Putamen (tissue), 1 donor: ENCODE measurements around the gene LAIR2.

ENCODE experiments used
- DNase-seq: peaks from one replicate; pipeline ENCODE4 v3.0.0-alpha.2; 2016; ENCODE audit warnings: low spot score

The LAIR2 gene, protein sequence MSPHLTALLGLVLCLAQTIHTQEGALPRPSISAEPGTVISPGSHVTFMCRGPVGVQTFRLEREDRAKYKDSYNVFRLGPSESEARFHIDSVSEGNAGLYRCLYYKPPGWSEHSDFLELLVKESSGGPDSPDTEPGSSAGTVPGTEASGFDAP

DNA sequence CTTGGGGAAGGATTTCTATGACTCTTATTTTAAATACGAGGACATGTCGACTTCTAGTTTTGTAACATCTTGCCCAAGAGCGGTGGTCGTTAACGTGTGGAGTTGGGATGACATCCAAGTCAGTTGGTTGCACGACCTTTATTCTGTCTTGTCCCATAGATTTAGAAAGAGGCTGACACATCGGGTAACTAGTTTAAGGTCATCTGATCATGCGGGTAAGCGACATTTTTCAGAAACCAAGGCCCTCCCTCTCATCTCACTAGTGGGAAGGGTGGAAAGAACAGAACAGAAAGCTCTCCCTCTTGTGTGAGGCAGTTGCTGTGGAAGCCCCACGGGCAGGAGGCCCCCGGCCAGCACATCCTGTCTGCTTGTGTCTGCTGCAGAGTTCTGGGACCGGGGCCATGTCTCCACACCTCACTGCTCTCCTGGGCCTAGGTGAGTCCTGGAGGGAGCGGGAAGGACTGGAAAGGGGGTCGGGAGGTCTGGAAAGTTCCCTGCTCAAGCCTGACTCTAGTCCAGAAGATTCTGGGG is at the start of gene LAIR2:
Gene LAIR2 (plus strand): TSS at position 314 of the 531 bp plus-strand sequence. CDS start 88 bp downstream, at position 402.
- DNase-seq = no peak

DNA sequence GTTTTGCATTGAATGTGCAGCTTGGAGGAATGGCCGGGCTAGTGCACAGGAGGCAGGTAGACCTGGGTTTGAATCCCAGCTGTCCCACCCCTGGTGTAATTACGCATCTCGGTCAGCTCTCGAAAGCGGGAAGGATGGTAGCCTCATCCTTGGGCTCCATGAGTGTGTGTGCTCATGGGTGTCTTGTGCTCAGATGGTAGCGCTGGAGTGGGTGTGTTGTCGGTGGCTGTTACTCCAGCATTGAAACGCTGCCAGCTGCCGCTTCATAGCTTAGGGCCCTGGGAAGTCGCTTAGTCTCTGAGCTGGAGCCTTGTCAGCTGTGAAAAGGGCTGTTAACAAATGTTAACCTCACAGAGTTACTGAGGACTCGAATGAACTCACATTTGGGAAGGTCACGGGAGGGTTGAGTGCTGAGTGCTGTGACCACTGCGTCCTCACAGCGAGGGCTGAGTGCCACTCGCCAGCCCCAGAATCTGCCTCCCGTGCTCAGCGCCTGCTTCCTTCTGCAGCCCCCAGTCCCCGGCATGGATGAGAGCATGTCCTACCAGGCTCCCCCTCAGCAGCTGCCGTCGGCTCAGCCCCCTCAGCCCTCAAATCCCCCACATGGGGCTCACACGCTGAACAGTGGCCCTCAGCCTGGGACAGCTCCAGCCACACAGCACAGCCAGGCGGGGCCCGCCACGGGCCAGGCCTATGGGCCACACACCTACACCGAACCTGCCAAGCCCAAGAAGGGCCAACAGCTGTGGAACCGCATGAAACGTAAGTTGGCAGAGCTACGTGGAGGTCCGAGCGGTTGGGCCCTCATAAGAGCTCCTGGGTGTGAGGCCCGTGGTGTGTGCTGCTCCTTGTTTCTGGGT is 48.5 kb upstream of the LAIR2 start:
- no peak for DNase-seq

DNA sequence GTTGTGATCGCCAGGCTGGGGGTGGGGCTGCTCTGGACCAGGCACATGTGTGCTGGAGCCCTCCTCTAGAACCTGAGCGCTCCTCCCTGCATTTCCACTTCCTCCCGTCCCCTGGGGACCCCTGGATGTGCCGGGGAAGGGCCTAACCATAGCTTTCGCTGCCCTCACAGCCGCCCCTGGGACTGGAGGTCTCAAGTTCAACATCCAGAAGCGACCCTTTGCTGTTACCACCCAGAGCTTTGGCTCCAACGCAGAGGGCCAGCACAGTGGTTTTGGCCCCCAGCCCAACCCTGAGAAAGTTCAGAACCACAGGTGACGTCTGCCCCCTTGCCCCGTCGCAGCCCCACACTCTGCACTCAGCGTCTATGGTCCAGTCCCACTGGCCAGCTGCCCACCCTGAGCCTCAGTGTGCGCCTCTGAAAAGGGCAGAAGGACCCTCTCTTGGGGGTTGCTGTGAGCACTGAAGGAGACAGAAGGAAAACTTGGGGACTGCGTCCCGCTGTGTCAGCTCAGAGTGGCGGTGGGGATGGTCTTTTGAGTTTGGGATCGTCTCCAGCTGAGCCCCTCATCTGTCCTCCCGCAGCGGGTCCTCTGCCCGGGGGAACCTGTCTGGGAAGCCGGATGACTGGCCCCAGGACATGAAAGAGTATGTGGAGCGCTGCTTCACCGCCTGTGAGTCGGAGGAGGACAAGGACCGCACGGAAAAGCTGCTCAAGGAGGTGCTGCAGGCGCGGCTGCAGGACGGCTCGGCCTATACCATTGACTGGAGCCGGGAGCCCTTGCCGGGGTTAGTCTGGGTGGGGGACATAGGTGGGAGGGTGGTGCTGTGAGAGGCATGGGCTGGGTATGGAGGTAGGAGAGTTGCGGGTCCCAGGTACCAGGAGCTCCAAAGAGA is 47.6 kb upstream of the LAIR2 start:
- no peak for DNase-seq

DNA sequence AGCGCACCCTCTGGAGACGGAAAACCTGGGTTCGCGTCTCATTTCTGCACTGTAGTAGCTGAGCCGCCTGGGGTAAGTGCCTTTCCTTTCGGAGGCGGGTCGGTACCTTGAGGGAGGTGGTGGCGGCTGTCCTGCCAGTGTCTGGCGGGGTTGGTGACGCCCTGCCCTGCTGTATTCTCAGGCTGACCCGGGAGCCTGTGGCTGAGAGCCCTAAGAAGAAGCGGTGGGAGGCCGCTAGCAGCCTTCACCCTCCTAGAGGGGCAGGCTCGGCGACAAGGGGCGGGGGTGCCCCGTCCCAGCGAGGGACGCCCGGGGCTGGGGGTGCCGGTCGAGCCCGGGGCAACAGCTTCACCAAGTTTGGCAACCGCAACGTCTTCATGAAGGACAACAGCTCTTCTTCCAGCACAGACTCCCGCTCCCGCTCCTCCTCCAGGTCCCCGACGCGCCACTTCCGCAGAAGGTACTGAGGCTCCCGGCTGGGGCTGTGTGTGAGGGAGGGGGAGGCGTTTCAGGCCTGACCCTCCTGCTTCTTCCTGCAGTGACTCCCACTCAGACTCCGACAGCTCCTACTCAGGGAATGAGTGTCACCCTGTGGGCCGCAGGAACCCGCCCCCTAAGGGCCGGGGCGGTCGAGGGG is 46.7 kb upstream of the LAIR2 start:
- DNase-seq = no peak

DNA sequence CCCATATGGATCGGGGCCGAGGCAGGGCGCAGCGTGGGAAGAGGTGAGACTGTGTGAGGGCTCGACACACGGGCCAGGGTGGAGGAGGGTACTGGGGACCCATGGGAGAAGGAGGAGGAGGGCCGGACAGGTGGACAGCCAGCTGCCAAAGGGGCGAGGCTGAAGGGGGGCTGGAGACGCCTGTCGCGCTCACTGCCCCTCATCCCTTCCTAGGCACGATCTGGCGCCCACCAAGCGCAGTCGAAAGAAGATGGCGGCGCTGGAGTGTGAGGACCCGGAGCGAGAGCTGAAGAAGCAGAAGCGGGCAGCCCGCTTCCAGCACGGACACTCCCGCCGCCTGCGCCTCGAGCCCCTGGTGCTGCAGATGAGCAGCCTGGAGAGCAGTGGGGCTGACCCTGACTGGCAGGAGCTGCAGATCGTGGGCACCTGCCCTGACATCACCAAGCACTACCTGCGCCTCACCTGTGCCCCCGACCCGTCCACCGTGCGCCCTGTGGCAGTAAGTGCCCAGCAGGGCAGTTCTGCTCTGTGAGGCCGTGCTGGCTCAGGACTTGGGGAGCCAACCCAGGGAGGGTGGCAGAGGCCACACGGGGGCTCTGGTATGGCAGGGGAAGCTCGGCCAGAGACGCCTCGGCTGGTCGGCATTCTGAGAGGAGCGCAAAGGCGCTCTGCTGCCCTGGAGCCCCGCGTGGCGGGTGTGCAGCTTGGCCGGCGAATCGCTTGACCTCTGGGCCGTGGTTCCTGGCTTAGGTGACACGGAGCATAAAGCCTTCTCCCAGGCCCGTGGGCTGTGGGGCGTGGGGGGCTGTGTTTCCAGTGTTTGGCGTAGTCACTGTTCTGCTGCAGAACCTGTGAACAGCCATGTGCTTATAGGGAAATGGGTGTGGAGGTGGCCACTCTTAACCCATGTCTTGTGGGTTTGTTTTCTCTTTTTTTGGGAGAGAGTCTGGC is 45.9 kb upstream of the LAIR2 start:
- DNase-seq = no peak

DNA sequence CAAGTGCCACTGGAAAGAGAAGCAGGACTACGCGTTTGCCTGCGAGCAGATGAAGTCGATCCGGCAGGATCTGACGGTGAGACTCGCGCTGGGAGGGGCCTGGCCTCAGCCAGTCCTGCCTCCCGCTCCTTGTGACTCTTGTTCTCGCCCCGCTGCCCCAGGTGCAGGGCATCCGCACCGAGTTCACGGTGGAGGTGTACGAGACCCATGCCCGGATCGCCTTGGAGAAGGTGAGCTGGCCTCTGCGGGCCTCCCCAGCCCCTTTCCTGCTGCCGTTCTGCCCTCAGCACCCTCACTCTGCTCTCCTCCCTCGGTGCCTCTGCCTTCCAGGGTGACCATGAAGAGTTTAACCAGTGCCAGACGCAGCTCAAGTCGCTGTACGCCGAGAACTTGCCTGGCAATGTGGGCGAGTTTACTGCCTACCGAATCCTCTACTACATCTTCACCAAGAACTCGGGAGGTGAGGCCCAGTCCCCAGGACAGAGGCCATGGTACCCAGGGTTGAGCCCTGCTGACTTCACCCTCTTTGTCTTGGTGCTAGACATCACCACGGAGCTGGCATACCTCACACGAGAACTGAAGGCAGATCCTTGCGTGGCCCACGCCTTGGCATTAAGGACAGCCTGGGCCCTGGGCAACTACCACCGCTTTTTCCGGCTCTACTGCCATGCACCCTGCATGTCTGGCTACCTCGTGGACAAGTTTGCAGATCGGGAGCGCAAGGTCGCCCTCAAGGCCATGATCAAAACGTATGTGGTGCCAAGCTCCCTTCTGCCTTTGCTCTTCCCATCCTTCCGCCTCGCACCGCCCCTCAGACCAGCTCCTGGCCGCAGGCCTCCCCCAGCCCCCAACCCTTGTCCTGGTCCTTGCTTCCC is 44.6 kb upstream of the LAIR2 start:
- DNase-seq = no peak

DNA sequence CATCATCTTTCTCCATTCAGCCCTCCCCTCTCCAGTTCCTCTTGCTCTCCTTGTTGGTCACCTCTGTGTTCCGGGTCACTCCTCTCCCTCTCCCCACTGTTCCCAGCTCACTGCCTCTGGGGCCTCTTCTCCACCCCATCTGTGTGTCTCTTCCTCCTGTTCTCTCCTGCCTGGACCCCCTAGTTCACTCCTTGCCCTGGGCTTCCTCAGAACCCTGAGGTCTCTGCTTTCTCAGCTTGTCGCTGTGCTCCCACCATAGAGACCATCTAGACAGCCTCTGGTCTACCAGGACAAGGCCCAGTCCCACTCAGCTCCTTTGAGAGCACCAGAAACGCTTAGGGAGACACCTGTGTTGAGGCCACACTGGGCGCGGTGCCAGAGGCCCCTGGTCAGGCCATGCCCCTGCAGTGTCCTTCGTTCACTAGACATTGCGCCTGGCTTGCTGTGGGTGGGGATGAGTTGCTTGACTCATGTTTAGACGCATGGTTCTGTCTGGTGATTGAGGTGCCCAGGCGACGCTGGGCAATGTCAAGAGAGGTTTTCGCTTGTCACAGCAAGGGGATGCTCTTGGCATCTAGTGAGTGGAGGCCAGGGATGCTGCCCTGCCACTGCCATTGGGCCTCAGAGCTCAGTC is 43.9 kb upstream of the LAIR2 start:
- no peak for DNase-seq

DNA sequence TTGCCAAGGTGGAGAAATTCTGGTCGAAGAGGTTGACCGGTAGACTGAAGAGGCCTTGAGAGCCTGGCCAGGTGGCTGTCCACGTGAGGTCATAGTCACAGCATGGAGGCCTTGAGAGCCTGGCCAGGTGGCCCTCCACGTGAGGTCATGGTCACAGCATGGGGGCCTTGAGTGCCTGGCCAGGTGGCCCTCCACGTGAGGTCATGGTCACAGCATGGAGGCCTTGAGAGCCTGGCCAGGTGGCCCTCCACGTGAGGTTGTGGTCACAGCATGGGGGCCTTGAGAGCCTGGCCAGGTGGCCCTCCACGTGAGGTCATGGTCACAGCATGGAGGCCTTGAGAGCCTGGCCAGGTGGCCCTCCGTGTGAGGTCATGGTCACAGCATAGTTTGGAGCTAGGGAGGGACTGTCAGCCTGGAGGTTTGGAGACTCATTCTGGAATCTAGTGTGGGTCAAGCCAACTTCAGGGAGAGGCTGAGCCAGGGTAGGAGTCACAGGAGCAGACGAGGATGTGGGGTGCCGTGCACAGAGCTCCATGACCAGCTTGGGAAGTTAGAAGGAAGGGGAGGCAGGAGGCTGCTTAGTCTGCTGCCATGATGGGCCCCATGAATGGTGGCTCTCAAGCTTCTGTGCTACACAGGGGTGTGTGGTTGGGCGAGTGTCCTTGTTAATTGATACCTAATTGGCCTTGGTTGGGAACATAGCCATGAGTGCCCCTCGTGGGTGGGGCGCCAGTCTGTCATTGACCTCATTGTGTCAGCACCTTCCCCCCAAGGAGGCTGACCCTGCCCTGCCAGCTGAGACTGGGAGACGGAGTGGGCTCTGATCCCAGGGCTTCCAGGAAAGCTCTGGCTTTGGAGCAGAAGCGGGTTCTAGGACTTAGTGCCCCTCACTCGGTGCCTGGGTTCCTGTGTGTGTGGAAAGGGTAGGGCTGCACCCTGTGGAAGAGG is 43.1 kb upstream of the LAIR2 start:
- DNase-seq = no peak

DNA sequence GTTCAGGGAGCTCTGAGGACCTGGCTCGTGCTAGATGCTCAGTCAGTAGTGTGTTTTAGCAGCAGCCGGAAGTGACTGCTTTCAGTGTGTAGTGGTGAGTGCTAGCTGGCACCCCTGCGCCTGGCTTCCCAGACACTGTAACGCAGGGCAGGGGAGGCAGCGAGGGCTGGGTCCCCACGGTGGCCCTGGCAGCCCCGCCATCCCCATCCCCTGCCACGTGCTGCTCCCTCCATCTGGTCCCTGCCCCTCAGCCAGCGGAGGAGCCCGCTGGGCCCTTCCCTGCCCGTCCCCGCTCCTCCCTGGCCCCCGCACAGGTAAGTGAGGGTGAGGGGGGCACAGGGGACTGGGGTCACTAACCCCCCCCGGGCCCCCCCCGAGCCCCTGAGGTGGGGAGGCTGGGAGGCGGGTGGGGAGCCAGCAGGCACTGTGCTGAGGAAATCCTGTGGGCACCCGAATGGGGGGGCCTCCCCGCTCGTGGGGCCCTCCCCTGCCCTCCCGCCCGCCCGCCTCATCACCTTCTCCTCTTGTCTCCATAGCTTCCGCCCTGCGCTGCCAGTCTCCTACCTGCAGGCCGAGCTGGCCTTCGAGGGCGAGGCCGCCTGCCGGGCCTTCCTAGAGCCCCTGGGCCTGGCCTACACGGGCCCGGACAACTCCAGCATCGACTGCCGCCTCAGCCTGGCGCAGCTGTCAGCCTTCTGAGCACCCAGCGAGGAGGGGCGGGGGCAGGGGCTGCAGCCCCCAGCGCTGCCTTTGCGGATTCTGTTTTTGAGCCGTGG is 42.2 kb upstream of the LAIR2 start:
- DNase-seq = no peak

DNA sequence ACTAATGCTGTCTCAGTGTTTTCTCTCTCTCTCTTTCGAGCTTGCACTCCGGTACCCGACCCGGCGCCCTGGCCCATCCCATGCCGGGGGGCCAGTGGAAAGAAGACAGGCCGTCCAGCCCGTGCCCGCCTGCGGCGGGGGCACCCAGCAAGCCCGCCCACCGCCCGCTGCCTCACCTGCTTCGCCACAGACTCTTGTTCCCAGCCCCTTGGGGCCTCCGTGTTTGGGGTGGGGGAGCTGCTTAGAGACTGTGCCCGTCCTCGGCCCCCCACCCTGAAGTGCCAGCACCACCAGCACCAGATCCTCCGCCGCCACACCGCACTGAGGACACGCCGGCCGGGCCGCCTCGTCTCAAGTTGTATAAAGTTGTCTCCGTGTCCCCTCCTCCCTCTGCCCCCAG is 41.4 kb upstream of the LAIR2 start:
- no peak for DNase-seq

DNA sequence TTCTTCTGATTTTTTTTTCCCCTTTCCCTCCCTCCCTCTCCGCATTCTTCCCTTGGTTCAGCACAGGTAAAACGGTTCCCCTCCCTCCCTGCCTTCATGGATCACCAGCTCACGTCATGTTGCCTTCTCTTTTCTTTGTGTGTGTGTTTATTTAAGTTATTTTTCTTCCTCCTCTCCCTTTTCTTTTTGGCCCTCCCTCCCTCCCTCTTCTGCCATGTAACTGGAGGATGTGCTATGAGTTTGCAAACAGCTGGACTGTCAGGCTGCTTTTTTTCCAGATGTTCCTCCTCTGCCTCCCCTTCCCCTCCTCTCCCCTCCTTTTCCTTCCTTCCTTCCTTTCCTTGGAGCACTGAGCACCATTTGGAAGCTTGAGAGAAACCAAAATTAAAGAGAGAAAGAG is 41.0 kb upstream of the LAIR2 start:
- DNase-seq = no peak

DNA sequence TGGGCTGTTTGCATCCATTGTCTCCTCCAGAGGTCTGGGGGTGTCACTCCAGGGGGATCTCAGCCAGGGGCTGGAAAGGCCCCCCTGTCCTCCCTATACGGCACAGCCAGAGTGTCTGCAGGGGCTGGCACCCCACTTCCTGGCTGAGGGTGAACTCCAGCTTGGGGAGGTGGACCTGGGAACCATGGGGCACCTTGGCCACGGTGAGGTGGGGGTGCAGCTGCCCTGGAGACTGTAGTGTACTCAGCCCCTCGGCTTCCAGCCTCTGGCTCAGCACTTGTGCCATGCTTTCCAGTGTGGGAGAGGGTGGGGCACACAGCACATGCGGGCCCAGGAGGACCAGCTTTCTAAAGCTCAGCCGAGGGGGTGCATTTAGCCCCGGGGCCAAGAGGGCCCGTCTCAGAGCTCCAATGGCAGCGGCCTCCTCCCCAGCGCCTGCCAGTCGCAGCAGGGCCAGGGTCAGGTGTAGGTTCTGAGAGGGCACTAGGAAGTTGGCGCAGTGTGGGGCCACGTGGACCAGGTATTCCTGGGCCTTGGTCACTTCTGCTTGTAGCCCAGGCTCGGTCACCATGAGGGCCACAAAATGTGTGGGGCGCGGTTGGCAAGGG is 40.5 kb upstream of the LAIR2 start:
- DNase-seq = no peak

DNA sequence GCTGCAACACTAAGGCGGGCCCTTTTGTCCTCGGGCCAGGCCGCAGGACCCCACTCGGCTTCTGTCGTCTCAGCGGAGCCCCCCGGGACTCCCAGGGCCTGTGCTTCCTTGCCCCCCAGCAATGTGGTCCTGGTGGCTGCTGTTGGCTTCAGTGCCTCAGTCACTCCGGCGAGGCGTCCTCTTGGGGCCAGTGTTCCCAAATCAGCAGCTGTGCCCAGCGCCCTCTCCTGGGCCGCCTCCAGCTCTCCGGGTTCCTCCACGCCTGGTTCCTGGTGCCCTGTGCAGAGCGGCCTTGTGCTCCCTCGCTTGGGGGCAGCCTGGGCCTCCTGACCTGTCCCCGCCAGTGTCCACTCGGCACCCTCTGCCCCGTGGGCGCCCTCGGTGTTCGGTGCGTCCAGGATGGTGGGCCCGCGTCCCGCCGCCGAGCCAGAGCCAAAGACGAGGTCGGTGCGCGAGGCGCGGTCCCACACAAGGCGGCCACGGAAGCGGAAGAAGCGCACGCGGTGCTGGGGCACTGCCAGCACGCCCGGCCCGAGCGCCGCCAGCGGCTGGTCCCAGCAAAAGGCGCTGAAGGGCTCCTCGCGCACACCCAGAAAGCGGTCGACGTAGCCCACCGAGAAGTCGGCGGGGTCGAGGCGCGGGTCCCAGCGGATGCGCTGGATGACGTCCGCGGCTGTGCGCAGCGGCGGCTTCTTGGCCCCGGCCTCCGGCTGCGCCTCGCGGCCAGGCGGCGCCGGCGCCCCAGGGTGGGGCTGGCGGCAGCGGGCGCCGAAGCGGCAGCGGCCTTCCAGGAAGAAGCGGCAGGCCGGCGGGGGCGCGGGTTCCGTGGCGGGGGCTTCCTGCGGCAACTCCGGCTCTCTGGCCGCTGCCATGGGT is 39.7 kb upstream of the LAIR2 start:
- no peak for DNase-seq

DNA sequence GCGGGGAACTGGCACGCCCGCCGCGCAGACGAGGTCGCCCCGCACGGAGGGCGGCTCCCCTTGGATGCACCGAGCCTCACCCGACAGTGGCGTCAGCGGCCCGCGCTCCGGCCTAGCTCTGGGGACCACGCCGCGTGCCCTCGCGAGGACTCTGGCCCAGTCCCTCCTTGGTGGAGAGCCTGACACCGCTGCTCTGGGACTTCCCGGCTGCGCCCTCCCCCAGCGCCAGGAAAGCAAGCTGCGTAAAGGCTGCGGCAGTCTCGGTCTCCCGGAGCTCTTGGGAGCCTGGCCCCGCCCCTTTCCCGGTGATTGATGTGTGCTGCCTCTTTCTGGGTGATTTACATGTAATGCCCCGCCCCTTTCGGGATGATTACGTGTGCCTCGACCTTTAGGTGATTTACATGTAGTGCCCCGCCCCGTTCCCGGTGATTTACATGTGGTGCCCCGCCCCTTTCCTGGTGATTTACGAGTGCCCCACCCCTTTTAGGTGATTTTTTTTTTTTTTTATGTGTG is 39.0 kb upstream of the LAIR2 start, which contains the start of gene LENG9:
Gene LENG9 (minus strand): TSS at position 248 of the 513 bp plus-strand sequence. CDS start 252 bp downstream, outside the sequence.
- peak; percentile 96 for DNase-seq

DNA sequence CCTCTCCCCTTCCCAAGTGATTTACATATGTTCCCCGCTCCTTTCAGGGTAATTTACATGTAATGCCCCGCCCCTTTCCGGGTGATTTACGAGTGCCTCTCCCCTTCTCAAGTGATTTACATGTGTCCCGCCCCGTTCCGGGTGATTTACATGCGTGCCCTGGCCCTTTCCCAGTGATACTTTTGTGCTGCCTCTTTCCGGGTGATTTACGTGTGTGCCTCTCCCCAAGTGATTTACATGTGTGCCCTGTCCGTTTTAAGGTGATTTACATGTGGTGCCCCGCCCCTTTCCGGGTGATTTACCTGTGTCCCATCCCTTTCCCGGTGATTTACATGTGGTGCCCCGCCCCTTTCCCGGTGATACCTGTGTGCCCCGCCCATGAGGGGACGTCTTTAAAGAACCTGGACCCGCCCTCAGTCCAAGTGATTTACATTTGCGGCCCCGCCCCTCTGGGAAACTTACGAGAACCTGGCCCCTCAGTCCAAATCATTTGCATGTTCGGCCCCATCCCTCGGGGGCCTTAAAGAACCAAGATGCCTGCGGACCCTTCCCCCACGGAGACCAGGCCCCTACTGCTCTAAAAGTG is 38.5 kb upstream of the LAIR2 start:
- no peak for DNase-seq
